ENCODE results near the gene RAD18. TPM values are rescaled to one million over a fixed set of nuclear protein-coding genes. Genes with fewer than 3 reads are reported as not detected.

The RAD18 gene
- total RNA-seq, 3 donors from 2014 or later: 8.6 to 26.3 (median 13.4) TPM

DNA sequence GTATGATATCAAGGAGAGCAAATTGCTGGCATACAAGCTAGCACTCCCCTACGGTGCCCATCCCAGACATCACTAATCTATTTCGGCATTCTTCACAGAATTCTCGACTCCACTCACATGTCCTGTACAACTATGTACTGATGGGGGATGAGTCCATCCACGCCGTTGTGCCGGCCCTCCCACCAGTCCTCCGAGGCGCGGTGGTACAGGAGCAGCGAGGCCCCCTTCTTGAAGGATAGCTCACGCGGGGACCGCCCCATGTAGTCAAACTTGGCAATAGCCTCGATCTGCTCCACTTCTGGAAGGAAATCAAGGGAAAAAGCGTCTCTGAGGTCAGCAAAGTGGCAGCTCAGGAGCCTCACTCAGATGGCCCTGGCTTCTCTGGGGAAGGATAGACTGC is 31.0 kb upstream of the RAD18 start:
- no peak for DNase-seq (ENCODE audit: low spot score in 2 of 2)
- Histone ChIP-seq H3K4me3 (no peak overlapping the region), H3K9me3 (no peaks in the 10 kb centered on the region), H3K36me3 (no peaks in the 10 kb centered on the region), H3K27me3 (no peaks in the 10 kb centered on the region), H3K27ac (no peak overlapping the region), H3K4me1 (no peaks in the 10 kb centered on the region)
- TF ChIP-seq, protein P1, sequence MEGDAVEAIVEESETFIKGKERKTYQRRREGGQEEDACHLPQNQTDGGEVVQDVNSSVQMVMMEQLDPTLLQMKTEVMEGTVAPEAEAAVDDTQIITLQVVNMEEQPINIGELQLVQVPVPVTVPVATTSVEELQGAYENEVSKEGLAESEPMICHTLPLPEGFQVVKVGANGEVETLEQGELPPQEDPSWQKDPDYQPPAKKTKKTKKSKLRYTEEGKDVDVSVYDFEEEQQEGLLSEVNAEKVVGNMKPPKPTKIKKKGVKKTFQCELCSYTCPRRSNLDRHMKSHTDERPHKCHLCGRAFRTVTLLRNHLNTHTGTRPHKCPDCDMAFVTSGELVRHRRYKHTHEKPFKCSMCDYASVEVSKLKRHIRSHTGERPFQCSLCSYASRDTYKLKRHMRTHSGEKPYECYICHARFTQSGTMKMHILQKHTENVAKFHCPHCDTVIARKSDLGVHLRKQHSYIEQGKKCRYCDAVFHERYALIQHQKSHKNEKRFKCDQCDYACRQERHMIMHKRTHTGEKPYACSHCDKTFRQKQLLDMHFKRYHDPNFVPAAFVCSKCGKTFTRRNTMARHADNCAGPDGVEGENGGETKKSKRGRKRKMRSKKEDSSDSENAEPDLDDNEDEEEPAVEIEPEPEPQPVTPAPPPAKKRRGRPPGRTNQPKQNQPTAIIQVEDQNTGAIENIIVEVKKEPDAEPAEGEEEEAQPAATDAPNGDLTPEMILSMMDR (IDR thresholded peaks at IDR 0.05): no peak
- TF ChIP-seq POLR2A (IDR thresholded peaks at IDR 0.05): no peak
- no peak for TF ChIP-seq POLR2AphosphoS5 (IDR thresholded peaks at IDR 0.05)
- intact Hi-C loops (cut with DNase I; ENCODE audit: low total_unique reads): no loop called here

DNA sequence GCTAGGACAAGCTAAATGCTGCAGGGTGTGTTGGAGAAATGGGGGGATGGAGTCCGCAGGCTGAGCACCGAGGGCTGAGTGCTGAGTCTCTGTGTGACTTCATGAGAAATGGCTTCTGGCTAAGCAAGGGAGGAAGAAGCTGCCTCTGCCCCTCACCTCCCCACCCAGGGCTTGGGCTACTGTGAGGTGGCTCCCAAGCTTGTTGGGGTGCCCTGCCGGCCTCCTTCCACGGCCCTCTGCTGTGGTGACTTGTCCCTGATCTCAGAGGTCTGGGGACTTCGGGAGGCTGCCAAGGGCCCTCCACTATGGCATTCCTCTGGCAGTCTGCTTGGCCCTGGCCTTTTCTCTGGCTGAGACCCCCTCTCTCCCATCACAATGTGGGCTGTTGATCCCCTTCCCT is 30.1 kb upstream of the RAD18 start:
- TF ChIP-seq, protein P1 (IDR thresholded peaks at IDR 0.05): no peak
- TF ChIP-seq POLR2A (IDR thresholded peaks at IDR 0.05): no peak
- TF ChIP-seq POLR2AphosphoS5 (IDR thresholded peaks at IDR 0.05): no peak
- intact Hi-C loops (cut with DNase I; ENCODE audit: low total_unique reads): no loop called here
- DNase-seq (ENCODE audit: low spot score in 2 of 2): no peak
- no peaks in the 10 kb centered on the region for H3K27me3 ChIP-seq
- no peaks in the 10 kb centered on the region for H3K4me1 ChIP-seq
- no peaks in the 10 kb centered on the region for H3K36me3 ChIP-seq
- H3K9me3 ChIP-seq: no peaks in the 10 kb centered on the region
- H3K4me3 ChIP-seq: no peak overlapping the region
- H3K27ac ChIP-seq: no peak overlapping the region

DNA sequence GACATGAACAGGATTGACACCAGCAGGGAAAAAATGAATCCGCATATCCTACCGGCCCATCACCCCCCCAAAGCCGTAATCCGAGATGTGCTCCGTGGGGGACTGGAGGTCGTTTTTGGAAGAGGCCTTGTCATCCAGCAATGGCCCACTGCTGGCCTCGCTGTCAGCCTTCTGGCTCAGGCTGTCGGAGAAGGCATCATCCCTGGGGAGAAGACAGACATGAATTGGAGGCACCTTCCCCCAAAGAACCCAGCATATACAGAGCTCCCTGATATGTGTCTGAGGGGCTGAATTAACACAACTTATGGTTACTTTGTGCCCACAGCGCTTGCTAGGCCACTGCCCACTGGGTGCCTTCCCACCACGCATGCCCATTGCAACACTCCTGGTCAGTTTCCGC is 29.6 kb upstream of the RAD18 start:
- H3K4me1 ChIP-seq: no peaks in the 10 kb centered on the region
- H3K27ac ChIP-seq: no peak overlapping the region
- H3K9me3 ChIP-seq: no peaks in the 10 kb centered on the region
- intact Hi-C loops (cut with DNase I; ENCODE audit: low total_unique reads): no loop called here
- TF ChIP-seq POLR2A (IDR thresholded peaks at IDR 0.05) (no peak), POLR2AphosphoS5 (IDR thresholded peaks at IDR 0.05) (no peak)
- TF ChIP-seq, protein P1 (IDR thresholded peaks at IDR 0.05): no peak
- H3K4me3 ChIP-seq: no peak overlapping the region
- H3K27me3 ChIP-seq: no peaks in the 10 kb centered on the region
- no peak for DNase-seq (ENCODE audit: low spot score in 2 of 2)
- no peaks in the 10 kb centered on the region for H3K36me3 ChIP-seq

DNA sequence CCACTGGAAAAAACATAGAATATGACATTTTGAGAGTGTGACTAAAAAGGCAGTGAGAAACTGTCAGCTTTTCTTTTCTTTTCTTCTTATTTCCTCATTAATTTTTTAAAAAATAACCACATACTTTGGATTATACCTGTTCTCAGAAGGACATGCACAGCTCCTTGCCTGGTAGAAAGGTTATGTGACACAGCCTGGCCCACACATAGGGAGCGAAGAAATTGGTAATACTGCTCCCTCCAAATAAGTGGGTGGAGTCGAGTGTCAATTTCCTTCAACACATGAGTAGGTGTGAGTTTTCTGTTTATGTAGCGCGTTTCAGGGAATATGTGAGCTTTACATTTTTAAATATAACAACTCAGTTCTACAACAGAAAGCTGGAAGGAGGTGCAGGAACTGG is 28.9 kb upstream of the RAD18 start:
- Histone ChIP-seq H3K27me3 (no peaks in the 10 kb centered on the region), H3K36me3 (no peaks in the 10 kb centered on the region), H3K4me1 (no peaks in the 10 kb centered on the region), H3K9me3 (no peaks in the 10 kb centered on the region), H3K4me3 (no peak overlapping the region), H3K27ac (no peak overlapping the region)
- TF ChIP-seq, protein P1 (IDR thresholded peaks at IDR 0.05): no peak
- TF ChIP-seq POLR2AphosphoS5 (IDR thresholded peaks at IDR 0.05): no peak
- no peak for TF ChIP-seq POLR2A (IDR thresholded peaks at IDR 0.05)
- intact Hi-C loops (cut with DNase I; ENCODE audit: low total_unique reads): no loop called here
- DNase-seq (ENCODE audit: low spot score in 2 of 2): no peak

DNA sequence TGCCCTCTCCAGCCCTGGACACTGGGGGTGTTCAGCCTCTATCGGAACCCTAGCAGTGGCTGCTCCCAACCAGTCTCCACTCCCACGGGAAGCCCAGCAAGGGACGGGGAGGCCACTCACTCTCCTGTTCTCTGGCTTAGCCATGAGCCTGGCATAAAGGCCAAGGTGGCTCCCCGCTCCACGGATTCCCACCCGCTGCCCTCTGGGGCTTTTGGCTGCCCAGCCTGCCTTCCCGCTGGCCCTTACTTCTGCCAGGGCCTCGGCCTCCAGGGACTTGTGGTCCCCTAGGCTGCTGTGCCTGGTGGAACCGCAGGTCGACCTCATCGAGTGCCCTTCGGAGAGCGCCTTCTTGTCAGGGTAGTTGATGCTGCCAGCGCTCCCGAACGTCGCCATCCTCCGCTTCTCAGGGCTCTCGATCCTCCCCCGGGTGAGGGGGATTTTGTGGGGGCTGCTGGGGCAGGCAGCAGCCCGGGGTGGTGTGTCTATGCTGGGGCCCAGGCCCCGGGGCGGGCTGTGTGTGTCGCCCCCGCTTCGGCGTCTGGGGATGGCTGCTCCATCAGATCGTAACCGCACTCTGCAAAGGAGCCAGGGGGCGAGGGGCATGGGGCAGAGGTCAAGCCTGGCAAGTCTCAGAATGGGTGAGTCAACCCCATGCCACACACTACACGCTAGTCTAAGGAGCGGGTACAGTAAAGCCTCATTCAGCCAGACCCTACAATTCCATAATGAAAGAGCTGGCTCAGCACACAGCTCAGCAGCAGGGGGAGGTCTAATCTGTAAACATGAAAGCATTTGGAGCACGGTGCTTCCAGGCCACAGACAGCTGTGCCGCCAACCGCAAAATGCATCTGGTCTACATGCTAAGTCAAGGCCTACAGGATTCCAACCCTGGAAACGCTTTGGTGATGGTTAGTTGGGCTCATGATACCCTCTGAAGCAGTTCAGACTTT is 27.3 kb upstream of the RAD18 start:
- H3K9me3 ChIP-seq: no peaks in the 10 kb centered on the region
- DNase-seq (ENCODE audit: low spot score in 2 of 2): no peak
- no peak overlapping the region for H3K4me3 ChIP-seq
- intact Hi-C loops (cut with DNase I; ENCODE audit: low total_unique reads): no loop called here
- TF ChIP-seq POLR2A (IDR thresholded peaks at IDR 0.05) (no peak), POLR2AphosphoS5 (IDR thresholded peaks at IDR 0.05) (no peak)
- TF ChIP-seq, protein P1 (IDR thresholded peaks at IDR 0.05): no peak
- H3K4me1 ChIP-seq: no peaks in the 10 kb centered on the region
- no peaks in the 10 kb centered on the region for H3K27me3 ChIP-seq
- H3K36me3 ChIP-seq: no peaks in the 10 kb centered on the region
- H3K27ac ChIP-seq: no peak overlapping the region
